Tibial nerve (tissue), 4 donors: ENCODE results near the gene ETV6.

ENCODE experiments used
- CTCF ChIP-seq, 5 experiments: fragments of 200-600 bp in 3 of 5; fragments of 450-650 bp in 2 of 5; sonication (generic) in 3 of 5; IDR thresholded peaks; one replicate each; pipeline ENCODE4 v1.5.1; 2016 to 2019; ENCODE audit warnings: antibody characterized with exemption in 5 of 5, mild to moderate bottlenecking in 3 of 5, moderate library complexity in 2 of 5
- EP300 ChIP-seq, 2 donors: sonication (generic); formaldehyde crosslinking; IDR thresholded peaks; one replicate each; pipeline ENCODE4 v1.6.1; 2017; ENCODE audit warnings: antibody characterized with exemption in 2 of 2, mild to moderate bottlenecking in 1 of 2
- POLR2A ChIP-seq, 2 donors: fragments of 450-650 bp; IDR thresholded peaks; one replicate each; pipeline ENCODE4 v1.6.1; 2017; ENCODE audit warnings: antibody characterized with exemption in 2 of 2, mild to moderate bottlenecking in 2 of 2, moderate library complexity in 2 of 2

- TF ChIP-seq CTCF (IDR thresholded peaks at IDR 0.05): no peak
- no peak for TF ChIP-seq EP300 (IDR thresholded peaks at IDR 0.05)
- no peak for TF ChIP-seq POLR2A (IDR thresholded peaks at IDR 0.05)
These were observed 144.6 kb downstream of the ETV6 start for GRCh38 chr12:11793921-11794710.
